Upper lobe of left lung (tissue), 4 donors: ENCODE measurements around the gene GALNT10.

Source experiments
- POLR2A ChIP-seq, 4 donors: fragments of 450-650 bp; IDR thresholded peaks; one replicate each; pipeline ENCODE4 v1.5.1; 2016 to 2017; ENCODE audit warnings: antibody characterized with exemption in 4 of 4, mild to moderate bottlenecking in 2 of 4
- POLR2AphosphoS5 ChIP-seq, 2 donors: sonication (generic); formaldehyde crosslinking; IDR thresholded peaks; one replicate each; pipeline ENCODE4 v1.5.1; 2017; ENCODE audit warnings: antibody characterized with exemption in 2 of 2
- TF ChIP-seq, protein P1 (sequence below), 6 experiments: fragments of 450-650 bp in 4 of 6; fragments of 200-600 bp in 2 of 6; sonication (generic) in 2 of 6; IDR thresholded peaks; one replicate each; pipeline ENCODE4 v1.5.1; 2016 to 2019; ENCODE audit warnings: antibody characterized with exemption in 6 of 6

DNA sequence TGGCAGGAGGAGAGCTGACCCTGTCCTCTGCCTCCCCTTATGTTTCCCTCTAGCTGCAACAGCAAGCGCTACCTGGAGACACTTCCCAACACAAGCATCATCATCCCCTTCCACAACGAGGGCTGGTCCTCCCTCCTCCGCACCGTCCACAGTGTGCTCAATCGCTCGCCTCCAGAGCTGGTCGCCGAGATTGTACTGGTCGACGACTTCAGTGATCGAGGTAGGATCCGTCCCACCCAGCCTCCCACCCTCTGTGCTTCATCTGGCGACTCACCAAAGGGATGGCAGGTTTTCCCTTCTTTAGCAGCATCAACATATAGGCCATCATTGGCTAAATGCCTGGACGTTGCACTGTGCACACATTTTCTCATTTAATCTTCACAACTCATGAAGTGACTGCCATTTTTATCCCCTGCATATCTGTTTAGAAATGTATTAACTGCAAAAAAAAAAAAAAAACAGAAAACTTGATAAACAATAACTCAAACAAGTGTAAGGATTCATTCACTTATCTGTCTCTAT is 139.0 kb downstream of the GALNT10 start:
- TF ChIP-seq, protein P1, sequence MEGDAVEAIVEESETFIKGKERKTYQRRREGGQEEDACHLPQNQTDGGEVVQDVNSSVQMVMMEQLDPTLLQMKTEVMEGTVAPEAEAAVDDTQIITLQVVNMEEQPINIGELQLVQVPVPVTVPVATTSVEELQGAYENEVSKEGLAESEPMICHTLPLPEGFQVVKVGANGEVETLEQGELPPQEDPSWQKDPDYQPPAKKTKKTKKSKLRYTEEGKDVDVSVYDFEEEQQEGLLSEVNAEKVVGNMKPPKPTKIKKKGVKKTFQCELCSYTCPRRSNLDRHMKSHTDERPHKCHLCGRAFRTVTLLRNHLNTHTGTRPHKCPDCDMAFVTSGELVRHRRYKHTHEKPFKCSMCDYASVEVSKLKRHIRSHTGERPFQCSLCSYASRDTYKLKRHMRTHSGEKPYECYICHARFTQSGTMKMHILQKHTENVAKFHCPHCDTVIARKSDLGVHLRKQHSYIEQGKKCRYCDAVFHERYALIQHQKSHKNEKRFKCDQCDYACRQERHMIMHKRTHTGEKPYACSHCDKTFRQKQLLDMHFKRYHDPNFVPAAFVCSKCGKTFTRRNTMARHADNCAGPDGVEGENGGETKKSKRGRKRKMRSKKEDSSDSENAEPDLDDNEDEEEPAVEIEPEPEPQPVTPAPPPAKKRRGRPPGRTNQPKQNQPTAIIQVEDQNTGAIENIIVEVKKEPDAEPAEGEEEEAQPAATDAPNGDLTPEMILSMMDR (IDR thresholded peaks at IDR 0.05), result no peak
- no peak for TF ChIP-seq POLR2A (IDR thresholded peaks at IDR 0.05)
- no peak for TF ChIP-seq POLR2AphosphoS5 (IDR thresholded peaks at IDR 0.05)
